HepG2 (cell line): Measurements from ENCODE around the gene LAMB2. TPM values are rescaled to one million over a fixed set of nuclear protein-coding genes. Genes with fewer than 3 reads are reported as not detected.

Experiments used
- AGO2 ChIP-seq: fragments of 200-400 bp; formaldehyde crosslinking; optimal IDR thresholded peaks from 2 replicates; pipeline ENCODE3; 2017; ENCODE audit warnings: mild to moderate bottlenecking, low read depth, low read length, moderate library complexity
- CEBPG ChIP-seq: IDR thresholded peaks from 2 replicates; pipeline ENCODE4 v1.6.1; 2016
- CHD4 ChIP-seq: fragments of 200-600 bp; sonication (generic); IDR thresholded peaks from 2 replicates; pipeline ENCODE4 v1.7.0; 2017; ENCODE audit warnings: mild to moderate bottlenecking, low read length, borderline replicate concordance
- DRAP1 ChIP-seq: IDR thresholded peaks from 2 replicates; pipeline ENCODE4 v1.6.1; 2016; ENCODE audit warnings: missing genetic modification reagents, missing compliant biosample characterization
- ERF ChIP-seq: IDR thresholded peaks from 2 replicates; pipeline ENCODE4 v1.6.1; 2018; ENCODE audit warnings: missing biosample characterization, missing genetic modification reagents
- GABPA ChIP-seq, 2 experiments: IDR thresholded peaks; 2 replicates each; pipeline ENCODE4 v1.6.1; 2011 to 2016; ENCODE audit warnings: low read depth in 2 of 2, low read length in 1 of 2, missing biosample characterization in 1 of 2, missing genetic modification characterization in 1 of 2
- HNF4G ChIP-seq, 2 experiments: sonication (generic) in 1 of 2; formaldehyde crosslinking in 1 of 2; IDR thresholded peaks; 2 replicates each; pipeline versions ENCODE4 v1.4.0 to v1.6.1; 2011 to 2020; ENCODE audit warnings: borderline replicate concordance in 2 of 2, low read depth in 2 of 2, mild to moderate bottlenecking in 2 of 2, low read length in 1 of 2, missing genetic modification reagents in 1 of 2, moderate library complexity in 1 of 2
- NCOR1 ChIP-seq: fragments of 200-600 bp; sonication (generic); IDR thresholded peaks from 2 replicates; pipeline ENCODE4 v1.7.0; 2017; ENCODE audit warnings: antibody characterized with exemption, low read length, borderline replicate concordance
- NR2F6 ChIP-seq, 2 experiments: IDR thresholded peaks; 2 replicates each; pipeline ENCODE4 v1.6.1; 2016; ENCODE audit warnings: antibody characterized with exemption in 1 of 2, mild to moderate bottlenecking in 1 of 2
- PITX1 ChIP-seq: sonication (generic); formaldehyde crosslinking; IDR thresholded peaks from 2 replicates; pipeline ENCODE4 v1.5.1; 2020; ENCODE audit warnings: mild to moderate bottlenecking, missing genetic modification reagents
- POLR2G ChIP-seq: fragments of 200-400 bp; formaldehyde crosslinking; IDR thresholded peaks from 2 replicates; pipeline ENCODE4 v1.6.1; 2018; ENCODE audit warnings: mild to moderate bottlenecking, low read depth, low read length, moderate library complexity
- SPEN ChIP-seq: sonication (generic); formaldehyde crosslinking; IDR thresholded peaks from 2 replicates; pipeline ENCODE4 v1.5.1; 2020; ENCODE audit warnings: low read depth, mild to moderate bottlenecking, missing genetic modification reagents
- TFAP4 ChIP-seq: sonication (generic); IDR thresholded peaks from 2 replicates; pipeline ENCODE4 v1.6.1; 2016; ENCODE audit warnings: low read depth, borderline replicate concordance
- TIGD3 ChIP-seq: sonication (generic); formaldehyde crosslinking; IDR thresholded peaks from 2 replicates; pipeline ENCODE4 v1.5.1; 2020; ENCODE audit warnings: mild to moderate bottlenecking, missing genetic modification reagents, borderline replicate concordance
- ZNF441 ChIP-seq: sonication (generic); formaldehyde crosslinking; IDR thresholded peaks from 2 replicates; pipeline ENCODE4 v1.7.0; 2021; ENCODE audit warnings: missing genetic modification reagents, borderline replicate concordance
- ZNF496 ChIP-seq: sonication (generic); formaldehyde crosslinking; IDR thresholded peaks from 2 replicates; pipeline ENCODE4 v1.8.1; 2023; ENCODE audit warnings: mild to moderate bottlenecking, moderate library complexity, missing genetic modification reagents; ENCODE audit not compliant: insufficient replicate concordance
- ZNF501 ChIP-seq: sonication (generic); formaldehyde crosslinking; IDR thresholded peaks from 2 replicates; pipeline ENCODE4 v1.5.1; 2020; ENCODE audit warnings: mild to moderate bottlenecking, moderate library complexity, missing genetic modification reagents
- ZNF512 ChIP-seq: sonication (generic); formaldehyde crosslinking; IDR thresholded peaks from 2 replicates; pipeline ENCODE4 v1.4.0; 2020; ENCODE audit warnings: mild to moderate bottlenecking, missing genetic modification reagents
- ZNF574 ChIP-seq: sonication (generic); formaldehyde crosslinking; IDR thresholded peaks from 2 replicates; pipeline ENCODE4 v1.4.0; 2020; ENCODE audit warnings: missing genetic modification reagents
- ZNF670 ChIP-seq: sonication (generic); formaldehyde crosslinking; IDR thresholded peaks from 2 replicates; pipeline ENCODE4 v1.8.0; 2022; ENCODE audit warnings: mild to moderate bottlenecking, missing genetic modification reagents, borderline replicate concordance
- polyA plus RNA-seq, 8 experiments: library from polyadenylated mRNA; depleted of rRNA in 3 of 8; stranded (reverse) in 7 of 8; unstranded in 1 of 8; fragments of >200 nt; fragmentation: Illumina TruSeq in 4 of 8; extraction: Trizol in 4 of 8; gene quantifications; 2 replicates each; pipeline versions ENCODE4 v1.2.1 to v1.2.3, GENCODE V29; 2011 to 2016; ENCODE audit warnings: low read depth in 4 of 8, missing spikeins in 1 of 8, mixed read lengths in 1 of 8; ENCODE audit not compliant: insufficient read depth in 1 of 8
- total RNA-seq, 5 experiments: library from RNA; depleted of rRNA; stranded (reverse); fragments of >200 nt; fragmentation: Illumina TruSeq; extraction: Trizol; gene quantifications; 2 replicates each; pipeline ENCODE4 v1.2.3, GENCODE V29; 2016; ENCODE audit warnings: low read depth in 1 of 5

LAMB2 gene
- total and polyA plus RNA-seq, 2 of the 13 experiments (the other 11 are each of a cell fraction or from before 2014, with no cell fraction given) = 208 to 443 TPM

GRCh38 chr3:49166752-49167556, 34.1 kb upstream of the LAMB2 start (continued):
- TF ChIP-seq NR2F6 (IDR thresholded peaks at IDR 0.05) (peak; percentile 49), NR2F6 (CRISPR knock-in tag; IDR thresholded peaks at IDR 0.05) (peak; percentile 67), CHD4 (peak; percentile 51; the same call in 1 of the 2 replicates), DRAP1 (CRISPR knock-in tag) (0 out of 2 replicates have a peak, but pooled peaks have one; percentile 37), POLR2G (no peak), ZNF574 (CRISPR knock-in tag) (peak; percentile 22; the same call in 1 of the 2 replicates), CEBPG (peak; percentile 61), SPEN (CRISPR knock-in tag) (peak; percentile 42; the same call in 1 of the 2 replicates), AGO2 (no peak), ERF (CRISPR knock-in tag) (0 out of 2 replicates have a peak, but pooled peaks have one; percentile 33), ZNF501 (peak; percentile 51; the same call in 1 of the 2 replicates), PITX1 (CRISPR knock-in tag) (peak; percentile 56; the same call in 1 of the 2 replicates), NCOR1 (peak; percentile 43; the same call in 1 of the 2 replicates), HNF4G (IDR thresholded peaks at IDR 0.05; ENCODE audit: borderline replicate concordance, low read depth, low read length) (peak; percentile 75), HNF4G (CRISPR knock-in tag; IDR thresholded peaks at IDR 0.05; ENCODE audit: borderline replicate concordance, low read depth) (no peak), ZNF512 (CRISPR knock-in tag) (no peak), GABPA (IDR thresholded peaks at IDR 0.05; ENCODE audit: low read depth, low read length) (no peak), GABPA (CRISPR knock-in tag; IDR thresholded peaks at IDR 0.05; ENCODE audit: low read depth) (peak; percentile 40; the same call in 1 of the 2 replicates), ZNF496 (no peak), ZNF441 (CRISPR knock-in tag) (no peak), TIGD3 (0 out of 2 replicates have a peak, but pooled peaks have one; percentile 29), ZNF670 (CRISPR knock-in tag) (no peak), TFAP4 (peak; percentile 26; the same call in 1 of the 2 replicates)
